Left lobe of liver (tissue), 2 donors: ENCODE measurements around the gene DPH6. TPM values are rescaled to one million over a fixed set of nuclear protein-coding genes. Genes with fewer than 3 reads are reported as not detected.

Source experiments
- ATAC-seq: fragments of 200-7000 bp; cut with Tn5 transposase; one replicate; pipeline ENCODE4 v1.9.1; 2020; ENCODE audit warnings: mild to moderate bottlenecking, moderate library complexity
- DNase-seq: peaks from one replicate; pipeline ENCODE4 v3.0.0-alpha.2; 2020; ENCODE audit warnings: low spot score
- total RNA-seq: library from RNA; stranded (reverse); gene quantifications from one replicate; pipeline ENCODE4 v1.2.1, GENCODE V29; 2021
- donor health status: DM: no; HTN: no; CAD: no; lungs with moderate emphysema.
- donor health status: DM: no; HTN: yes; CAD: no.

The DPH6 gene
- total RNA-seq, 1 donor from 2014 or later = 7.3 TPM

GRCh38 chr15:35545316-35545823 lies 595 bp downstream of the DPH6 start:
- ATAC-seq = peak; percentile 49
- DNase-seq = no peak

DNA sequence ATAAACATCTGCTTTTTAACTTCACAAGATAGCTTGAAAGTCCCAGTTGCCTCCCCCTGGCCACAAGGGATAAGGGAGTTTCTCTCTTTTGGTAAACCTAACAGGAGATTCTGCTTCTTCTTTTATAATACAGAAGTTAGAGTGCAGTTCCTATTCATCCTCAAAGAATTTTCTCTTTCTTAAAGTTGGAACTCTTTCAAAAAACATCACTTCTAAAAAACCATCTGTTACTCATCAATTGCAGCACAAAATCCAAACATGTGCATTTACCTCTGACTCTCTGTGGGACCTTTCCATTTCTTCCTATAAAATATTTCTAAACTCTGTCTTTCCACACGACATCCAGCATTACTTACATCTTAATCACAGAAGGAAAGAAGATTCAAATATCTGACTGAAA lies 5.1 kb downstream of the DPH6 start:
- ATAC-seq (no peak), DNase-seq (no peak)

GRCh38 chr15:35540021-35540420 lies 5.9 kb downstream of the DPH6 start:
- no peak for ATAC-seq
- DNase-seq = no peak

GRCh38 chr15:35535365-35535916 lies 10.5 kb downstream of the DPH6 start:
- DNase-seq (no peak), ATAC-seq (no peak)

DNA sequence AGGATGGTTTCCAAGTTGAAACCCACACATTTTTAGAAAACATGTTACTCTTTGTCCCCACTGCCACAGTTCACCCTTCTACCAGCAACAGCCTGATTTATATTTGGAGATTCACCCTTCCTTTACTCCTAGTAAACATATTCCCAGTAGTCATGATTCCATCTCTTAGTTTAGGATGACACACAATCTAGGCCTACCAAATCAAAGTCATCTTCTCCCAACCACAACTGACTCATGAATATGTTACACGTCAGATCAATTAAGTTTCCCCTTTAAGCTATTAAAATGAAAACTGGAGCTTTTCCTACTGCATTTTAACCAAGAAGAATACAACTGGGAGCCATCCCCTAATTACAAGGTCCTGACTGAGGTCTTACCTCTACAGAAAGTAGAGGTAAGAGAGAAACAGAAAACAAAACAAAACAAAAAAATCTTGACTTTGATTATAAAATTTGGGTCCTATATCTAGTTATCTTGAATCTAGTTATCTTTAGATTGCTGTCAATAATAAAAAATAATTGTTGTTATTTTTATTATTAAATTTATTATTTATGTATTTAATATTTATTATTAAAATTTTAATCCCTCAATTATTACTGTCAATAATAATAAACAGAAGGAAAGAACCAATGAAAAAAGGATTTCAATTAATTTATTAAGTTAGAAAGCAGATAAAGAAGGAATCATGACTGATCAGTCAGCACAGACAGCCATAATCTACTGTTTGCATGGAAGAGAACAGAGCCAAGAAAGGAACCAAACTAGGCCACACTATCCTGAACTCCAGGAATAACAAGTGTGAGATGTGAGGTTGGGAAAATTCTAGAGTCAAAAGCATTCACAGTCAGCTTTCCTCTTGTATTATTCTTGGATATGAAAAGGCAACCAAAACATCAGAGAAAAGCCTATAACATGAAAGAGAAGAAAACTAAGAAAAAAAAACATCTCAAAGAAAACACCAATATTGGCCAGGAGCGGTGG lies 12.5 kb downstream of the DPH6 start:
- DNase-seq (no peak), ATAC-seq (no peak)

GRCh38 chr15:35530698-35531097 lies 15.3 kb downstream of the DPH6 start:
- no peak for DNase-seq
- ATAC-seq = peak; percentile 98

DNA sequence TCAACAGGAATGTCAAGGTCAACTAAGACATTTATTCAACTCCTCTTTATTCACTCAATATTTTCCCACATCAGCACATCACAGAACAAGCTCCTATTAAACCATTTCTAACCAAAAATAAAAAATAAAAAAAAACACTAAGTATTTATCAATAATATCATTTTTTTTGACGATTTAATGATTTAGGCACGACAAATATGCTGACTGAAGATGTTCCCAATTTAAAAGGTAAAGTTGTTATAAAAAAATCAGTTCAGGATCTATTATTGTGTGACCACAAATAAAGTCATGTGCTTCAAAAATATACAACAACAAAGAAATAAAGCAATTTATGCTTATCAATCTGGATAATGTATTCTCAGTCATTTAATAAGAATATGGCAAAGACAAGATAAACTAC lies 16.2 kb downstream of the DPH6 start:
- ATAC-seq (no peak), DNase-seq (no peak)

DNA sequence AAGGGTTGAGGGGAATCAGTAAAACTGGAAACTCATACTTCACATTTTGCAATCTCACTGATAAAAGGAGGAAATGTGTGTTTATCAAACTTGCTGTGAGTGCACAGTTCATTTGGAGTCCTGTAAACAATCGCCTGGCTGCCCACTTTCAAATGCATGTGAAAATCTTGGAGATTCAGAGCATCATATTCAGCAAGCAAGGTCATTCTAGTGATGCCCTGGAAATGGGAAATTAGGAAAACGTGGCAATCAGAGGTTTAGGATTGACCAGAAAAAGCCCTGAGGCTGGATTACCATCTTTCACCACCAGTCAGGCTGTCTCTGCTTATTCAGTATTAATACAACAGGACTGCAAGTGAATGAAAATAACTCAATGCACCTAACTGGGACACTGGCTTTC lies 23.9 kb downstream of the DPH6 start:
- DNase-seq (no peak), ATAC-seq (peak; percentile 81)

- peak; percentile 87 for ATAC-seq
Observed at GRCh38 chr15:35519541-35520149, 26.3 kb downstream of the DPH6 start.

DNA sequence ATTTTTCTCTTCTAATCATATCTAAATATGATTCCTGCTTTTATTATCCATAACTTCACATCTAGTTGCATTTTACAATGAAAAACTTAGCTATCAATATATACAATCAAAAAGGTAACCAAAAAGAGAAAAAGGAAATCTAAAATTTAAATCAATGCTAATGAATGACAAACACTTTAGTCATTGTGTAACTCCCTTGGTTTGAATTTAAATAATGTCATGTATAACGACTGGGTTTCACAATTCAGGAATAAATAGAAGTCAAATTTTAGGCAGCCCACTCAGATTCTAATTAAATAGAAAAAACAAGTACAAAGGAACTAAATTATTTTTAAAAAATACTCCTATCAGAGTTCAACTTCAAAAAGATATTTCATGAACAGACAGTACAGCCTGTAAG lies 26.9 kb downstream of the DPH6 start:
- no peak for DNase-seq
- ATAC-seq = no peak

More at GRCh38 chr15:35519541-35520149, 26.3 kb downstream of the DPH6 start:
- no peak for DNase-seq

GRCh38 chr15:35514759-35515158 lies 31.2 kb downstream of the DPH6 start:
- no peak for ATAC-seq

DNA sequence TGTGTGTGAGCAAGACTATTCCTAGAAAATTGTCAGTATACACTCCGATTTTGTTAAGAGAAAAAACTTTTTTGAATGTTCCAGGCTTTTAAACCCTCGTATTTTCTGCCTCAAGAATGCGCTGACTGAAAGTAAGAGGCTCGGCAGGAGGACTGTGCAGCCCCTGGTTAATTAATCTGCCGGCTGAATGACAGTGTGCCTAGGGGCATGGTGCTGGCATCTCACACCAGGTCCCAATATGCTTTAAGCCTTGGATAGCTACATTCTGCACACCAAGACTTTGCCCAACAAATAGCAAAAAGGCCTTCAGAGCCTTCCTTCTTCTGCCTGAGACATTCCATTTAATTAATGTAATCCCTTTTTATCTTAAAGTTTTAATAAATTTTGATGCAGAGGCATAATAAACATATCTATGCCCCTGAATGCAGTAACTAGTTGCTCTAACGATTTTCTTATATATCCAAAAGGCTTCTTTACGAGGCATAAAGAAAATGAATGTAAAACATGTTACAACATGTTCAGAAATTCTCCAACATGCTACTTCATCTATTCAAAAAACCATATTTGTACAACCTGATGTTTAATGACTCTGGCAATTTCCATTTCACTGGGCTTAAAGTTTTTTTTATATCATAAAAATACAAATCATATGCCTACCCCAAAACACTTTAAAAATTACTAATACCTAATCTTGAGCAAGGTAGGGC lies 37.9 kb downstream of the DPH6 start:
- DNase-seq (no peak), ATAC-seq (no peak)

More at GRCh38 chr15:35514759-35515158, 31.2 kb downstream of the DPH6 start:
- DNase-seq = no peak

- no peak for ATAC-seq
- no peak for DNase-seq
Observed at GRCh38 chr15:35506272-35506870, 39.6 kb downstream of the DPH6 start.

DNA sequence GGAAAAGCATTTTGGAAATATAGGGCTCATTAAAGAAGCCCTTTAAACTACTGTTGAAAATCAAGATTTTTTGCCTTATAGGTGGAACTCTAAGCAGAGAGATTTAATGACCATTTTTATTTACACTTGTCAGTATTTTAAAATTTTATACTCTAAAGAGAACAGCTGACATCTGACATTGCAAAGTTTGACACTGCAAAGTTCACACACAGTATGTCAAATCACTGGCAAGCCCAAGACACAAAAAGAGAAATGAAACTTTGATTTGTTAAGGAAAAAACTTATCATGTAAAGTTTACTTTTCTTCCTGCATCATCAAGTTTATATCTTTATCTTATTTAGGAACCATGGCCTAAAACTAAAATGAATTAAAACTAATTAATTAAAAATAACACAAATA lies 40.2 kb downstream of the DPH6 start:
- no peak for ATAC-seq
- no peak for DNase-seq

GRCh38 chr15:35505141-35505540 lies 40.8 kb downstream of the DPH6 start:
- DNase-seq (no peak), ATAC-seq (no peak)

DNA sequence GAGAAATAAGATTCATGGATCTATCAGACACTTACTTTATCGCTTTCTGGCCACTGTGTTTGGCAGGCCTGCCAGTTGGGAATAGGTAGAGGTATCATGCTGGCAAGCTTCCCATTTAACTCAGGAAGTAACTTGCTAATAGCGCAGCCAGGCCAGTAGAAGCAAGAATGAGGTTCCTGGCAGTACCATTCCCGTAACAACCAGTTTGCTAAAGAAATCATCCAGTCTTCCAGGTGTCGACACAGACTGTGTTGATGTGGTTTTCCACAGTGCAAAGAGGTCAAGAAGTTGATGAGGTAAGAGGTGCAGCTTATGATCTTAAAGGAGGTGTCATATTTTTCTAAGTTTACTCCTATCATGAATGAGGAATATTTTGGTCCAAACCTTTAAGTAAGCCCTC lies 46.2 kb downstream of the DPH6 start:
- ATAC-seq (no peak), DNase-seq (no peak)

GRCh38 chr15:35496585-35496984 lies 49.4 kb downstream of the DPH6 start:
- no peak for ATAC-seq
- no peak for DNase-seq

DNA sequence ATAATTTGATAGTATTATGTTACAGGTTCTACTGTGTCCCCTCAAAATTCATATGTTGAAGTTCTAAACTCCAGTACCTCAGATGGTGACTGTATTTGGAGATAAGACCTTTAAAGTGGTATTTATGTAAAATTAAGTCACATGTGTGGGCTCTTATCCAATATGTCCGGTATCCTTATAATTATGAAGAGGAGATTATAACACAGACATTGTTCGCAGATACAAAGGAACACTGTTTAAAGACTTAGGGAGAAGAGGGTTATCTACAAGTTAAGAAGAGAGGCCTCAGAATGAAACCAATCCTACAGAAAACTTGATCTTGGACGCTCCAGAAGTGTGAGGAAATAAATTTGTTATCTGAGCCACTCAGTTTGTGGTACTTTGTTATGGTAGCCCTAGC lies 50.9 kb downstream of the DPH6 start:
- DNase-seq (no peak), ATAC-seq (no peak)

DNA sequence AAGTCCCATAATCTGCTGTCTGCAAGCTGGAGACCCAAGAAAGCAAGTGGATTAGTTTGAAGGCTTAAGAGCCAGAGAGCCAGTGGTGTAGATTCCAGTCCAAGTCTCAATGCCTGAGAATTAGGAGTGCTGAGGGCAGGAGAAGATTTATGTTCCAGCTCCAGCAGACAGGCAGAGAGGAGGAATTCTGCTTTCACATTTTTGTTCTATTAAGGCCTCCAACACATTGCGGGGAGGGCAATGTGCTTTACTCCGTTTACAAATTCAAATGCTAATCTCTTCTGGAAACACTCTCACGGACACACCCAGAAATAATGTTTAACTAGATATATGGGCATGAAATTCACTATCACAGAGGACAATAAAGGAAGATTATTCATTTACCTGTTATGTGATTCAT lies 54.0 kb downstream of the DPH6 start:
- ATAC-seq (no peak), DNase-seq (no peak)

- ATAC-seq (no peak), DNase-seq (no peak)
Observed at GRCh38 chr15:35491173-35491572, 54.8 kb downstream of the DPH6 start.

DNA sequence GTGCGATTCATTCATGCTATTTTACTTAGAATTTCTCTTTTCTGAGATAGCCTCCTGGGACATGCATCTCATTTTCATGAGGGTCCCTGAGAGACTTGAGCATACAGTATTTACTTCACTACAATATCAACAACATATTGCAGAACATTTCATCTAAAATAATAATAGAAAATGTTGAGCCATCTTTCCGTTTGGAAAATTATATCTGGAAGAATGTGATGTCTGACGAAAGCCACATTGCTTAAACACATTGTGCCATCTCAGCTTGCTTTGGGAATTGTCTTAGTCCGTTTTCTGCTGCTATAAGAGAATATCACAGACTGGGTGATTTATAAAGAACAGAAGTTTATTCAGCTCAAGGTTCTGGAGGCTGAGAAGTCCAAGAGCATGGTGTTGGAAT lies 55.5 kb downstream of the DPH6 start:
- DNase-seq (no peak), ATAC-seq (no peak)
